ENCODE data around the gene HNRNPK. TPM values are rescaled to one million over a fixed set of nuclear protein-coding genes. Genes with fewer than 3 reads are reported as not detected.
A peak's percentile ranks its signal among the peaks of the same experiment; 100 is the strongest.

The HNRNPK gene
- total RNA-seq, 1 experiment from 2014 or later: 723 TPM

- ChIA-PET CTCF (no interaction called here), POLR2A (no interaction called here)
- TF ChIP-seq FOXP1 (CRISPR knock-in tag; IDR thresholded peaks at IDR 0.05; ENCODE audit: borderline replicate concordance) (no peak), FOXP4 (CRISPR knock-in tag; IDR thresholded peaks at IDR 0.05) (no peak), ZSCAN18 (CRISPR knock-in tag; IDR thresholded peaks at IDR 0.05) (no peak), CDX4 (CRISPR knock-in tag; IDR thresholded peaks at IDR 0.05; ENCODE audit: borderline replicate concordance) (no peak), ZNF317 (CRISPR knock-in tag; IDR thresholded peaks at IDR 0.05; ENCODE audit: borderline replicate concordance, low read depth) (no peak), ZNF671 (CRISPR knock-in tag; IDR thresholded peaks at IDR 0.05) (no peak), MLX (CRISPR knock-in tag; IDR thresholded peaks at IDR 0.05) (no peak), CBFB (CRISPR knock-in tag; IDR thresholded peaks at IDR 0.05; ENCODE audit: low read depth) (no peak), OVOL2 (CRISPR knock-in tag; IDR thresholded peaks at IDR 0.05; ENCODE audit: borderline replicate concordance) (no peak), ZBTB21 (CRISPR knock-in tag; IDR thresholded peaks at IDR 0.05; ENCODE audit: borderline replicate concordance) (no peak), HMGXB4 (CRISPR knock-in tag; IDR thresholded peaks at IDR 0.05) (no peak), MYBL2 (CRISPR knock-in tag; IDR thresholded peaks at IDR 0.05) (no peak), ATF1 (CRISPR knock-in tag; IDR thresholded peaks at IDR 0.05) (no peak)
- Mint-ChIP-seq H3K9me3 (no peaks in the 10 kb centered on the region), H3K36me3 (peaks cover 23% of the 10 kb centered on the region), H3K4me3 (no peak overlapping the region), H3K27me3 (ENCODE audit: low read depth) (no peaks in the 10 kb centered on the region), H3K4me1 (no peaks in the 10 kb centered on the region; the same call in 1 of the 2 replicates), H3K27ac (no peak overlapping the region)
- DNase-seq (ENCODE audit: low spot score) (no peak), ATAC-seq (no peak)
Observed at GRCh38 chr9:83992407-83992806, 12.4 kb upstream of the HNRNPK start.

GRCh38 chr9:83991355-83991754, 11.3 kb upstream of the HNRNPK start:
- CTCF ChIA-PET: no interaction called here
- Mint-ChIP-seq H3K4me3 (no peak overlapping the region), H3K36me3 (peaks cover 23% of the 10 kb centered on the region)

GRCh38 chr9:83988411-83988810, 8.4 kb upstream of the HNRNPK start:
- no peak overlapping the region for H3K4me3 Mint-ChIP-seq
- H3K27ac Mint-ChIP-seq: 0 out of 2 replicates have a peak overlapping the region, but pooled peaks have one; percentile 49
- DNase-seq (ENCODE audit: low spot score) (no peak), ATAC-seq (no peak)
- H3K36me3 Mint-ChIP-seq: peaks cover 20% of the 10 kb centered on the region
- ChIA-PET CTCF (no interaction called here), POLR2A (no interaction called here)
- H3K9me3 Mint-ChIP-seq: no peaks in the 10 kb centered on the region
- no peaks in the 10 kb centered on the region for H3K27me3 Mint-ChIP-seq (ENCODE audit: low read depth)
- no peak for TF ChIP-seq FOXP4 (CRISPR knock-in tag; IDR thresholded peaks at IDR 0.05)
- TF ChIP-seq ATF1 (CRISPR knock-in tag; IDR thresholded peaks at IDR 0.05): no peak
- no peak for TF ChIP-seq ZMAT4 (CRISPR knock-in tag; IDR thresholded peaks at IDR 0.05)
- no peak for TF ChIP-seq ZNF232 (CRISPR knock-in tag; IDR thresholded peaks at IDR 0.05)
- no peak for TF ChIP-seq OVOL2 (CRISPR knock-in tag; IDR thresholded peaks at IDR 0.05; ENCODE audit: borderline replicate concordance)
- H3K4me1 Mint-ChIP-seq: peaks cover 17% of the 10 kb centered on the region

More at GRCh38 chr9:83991355-83991754, 11.3 kb upstream of the HNRNPK start:
- ATAC-seq: no peak
- Mint-ChIP-seq H3K27me3 (ENCODE audit: low read depth) (no peaks in the 10 kb centered on the region), H3K27ac (no peak overlapping the region), H3K9me3 (no peaks in the 10 kb centered on the region), H3K4me1 (peaks cover 8% of the 10 kb centered on the region)
- POLR2A ChIA-PET: no interaction called here
- TF ChIP-seq TP53 (CRISPR knock-in tag; IDR thresholded peaks at IDR 0.05): no peak
- TF ChIP-seq ESRRA (CRISPR knock-in tag; IDR thresholded peaks at IDR 0.05; ENCODE audit: borderline replicate concordance): no peak
- TF ChIP-seq MXD4 (CRISPR knock-in tag; IDR thresholded peaks at IDR 0.05; ENCODE audit: borderline replicate concordance): no peak
- TF ChIP-seq ZNF121 (CRISPR knock-in tag; IDR thresholded peaks at IDR 0.05): peak; percentile 70; the same call in 1 of the 2 replicates
- no peak for DNase-seq (ENCODE audit: low spot score)
